Neural cell (in vitro differentiated cells): ENCODE data around the gene GNG12. TPM values are rescaled to one million over a fixed set of nuclear protein-coding genes. Genes with fewer than 3 reads are reported as not detected.

Experiments
- H2AFZ ChIP-seq: fragments of 200-600, 300-800 bp; sonication (generic), shearing (Covaris generic); 2 replicates; pipeline ENCODE4 v1.6.0; 2014; ENCODE audit warnings: low read depth, mild to moderate bottlenecking, antibody characterized with exemption, low read length, moderate library complexity
- H3F3A ChIP-seq: fragments of 200-600 bp; shearing (Covaris generic); 2 replicates; pipeline ENCODE4 v1.6.1; 2016; ENCODE audit warnings: mild to moderate bottlenecking, moderate library complexity, mixed read lengths, antibody characterized with exemption, low read length; ENCODE audit not compliant: insufficient read depth, poor library complexity, severe bottlenecking
- H3K27ac ChIP-seq: fragments of 200-600, 300-800 bp; sonication (generic), shearing (Covaris generic); 2 replicates; pipeline ENCODE4 v1.5.1; 2014; ENCODE audit warnings: mild to moderate bottlenecking, low read length, moderate library complexity
- H3K27me3 ChIP-seq: fragments of 300-800, 200-600 bp; sonication (generic), shearing (Covaris generic); 2 replicates; pipeline ENCODE4 v1.6.0; 2014; ENCODE audit warnings: mild to moderate bottlenecking, low read depth, low read length, moderate library complexity; ENCODE audit not compliant: insufficient read depth
- H3K36me3 ChIP-seq: fragments of 300-800, 200-600 bp; sonication (generic), shearing (Covaris generic); 2 replicates; pipeline ENCODE4 v1.5.1; 2014; ENCODE audit warnings: mild to moderate bottlenecking, antibody characterized with exemption, low read length, moderate library complexity; ENCODE audit not compliant: insufficient read depth
- H3K4me2 ChIP-seq: fragments of 300-800, 200-600 bp; sonication (generic), shearing (Covaris generic); 2 replicates; pipeline ENCODE4 v1.6.0; 2014; ENCODE audit warnings: mild to moderate bottlenecking, low read length
- H3K4me3 ChIP-seq: fragments of 300-800, 200-600 bp; sonication (generic), shearing (Covaris generic); 2 replicates; pipeline ENCODE4 v1.5.1; 2014; ENCODE audit warnings: mild to moderate bottlenecking, low read length, moderate library complexity
- H3K79me2 ChIP-seq: fragments of 200-600 bp; shearing (Covaris generic); replicated peaks from 2 replicates; pipeline ENCODE4 v1.6.0; 2014; ENCODE audit warnings: mild to moderate bottlenecking, low read length, moderate library complexity; ENCODE audit not compliant: insufficient read depth
- H3K9ac ChIP-seq: fragments of 300-800, 200-600 bp; sonication (generic), shearing (Covaris generic); 2 replicates; pipeline ENCODE4 v1.6.1; 2016; ENCODE audit warnings: mild to moderate bottlenecking, low read length, mixed read lengths
- H3K9me2 ChIP-seq: fragments of 200-600 bp; shearing (Covaris generic); 2 replicates; pipeline ENCODE4 v1.6.1; 2016; ENCODE audit warnings: mild to moderate bottlenecking, low read length, mixed read lengths; ENCODE audit not compliant: insufficient read depth
- H3K9me3 ChIP-seq: fragments of 200-600, 300-800 bp; sonication (generic), shearing (Covaris generic); 2 replicates; pipeline ENCODE4 v1.6.1; 2016; ENCODE audit warnings: mild to moderate bottlenecking, mixed run types, low read length, moderate library complexity, mixed read lengths
- H4K20me1 ChIP-seq: fragments of 200-600 bp; shearing (Covaris generic); 2 replicates; pipeline ENCODE4 v1.6.1; 2016; ENCODE audit warnings: mild to moderate bottlenecking, mixed run types; ENCODE audit not compliant: insufficient read depth
- EP300 ChIP-seq: fragments of 450-650 bp; conservative IDR thresholded peaks from 2 replicates; pipeline ENCODE4 v1.6.1; 2014; ENCODE audit warnings: antibody characterized with exemption, mild to moderate bottlenecking, moderate library complexity; ENCODE audit not compliant: poor library complexity, severe bottlenecking
- EZH2 ChIP-seq: fragments of 200-600, 300-800 bp; shearing (Covaris generic), sonication (generic); IDR thresholded peaks from 2 replicates; pipeline ENCODE4 v1.6.1; 2014; ENCODE audit warnings: antibody characterized with exemption, low read length, borderline replicate concordance, mild to moderate bottlenecking; ENCODE audit not compliant: insufficient read depth, poor library complexity, severe bottlenecking
- MXI1 ChIP-seq: fragments of 450-650 bp; conservative IDR thresholded peaks from 2 replicates; pipeline ENCODE4 v1.6.1; 2014; ENCODE audit warnings: antibody characterized with exemption, mild to moderate bottlenecking; ENCODE audit not compliant: poor library complexity, severe bottlenecking
- POLR2AphosphoS5 ChIP-seq: IDR thresholded peaks from 2 replicates; pipeline ENCODE4 v1.6.1; 2012
- RAD21 ChIP-seq: fragments of 450-650 bp; conservative IDR thresholded peaks from 2 replicates; pipeline ENCODE4 v1.6.1; 2014; ENCODE audit warnings: antibody characterized with exemption, mild to moderate bottlenecking, moderate library complexity
- SMC3 ChIP-seq: fragments of 450-650 bp; conservative IDR thresholded peaks from 2 replicates; pipeline ENCODE4 v1.6.1; 2014; ENCODE audit warnings: antibody characterized with exemption, mild to moderate bottlenecking, moderate library complexity; ENCODE audit not compliant: poor library complexity
- TAF1 ChIP-seq: IDR thresholded peaks from 2 replicates; pipeline ENCODE4 v1.6.1; 2012; ENCODE audit warnings: low read depth
- polyA plus RNA-seq: library from polyadenylated mRNA; depleted of rRNA; stranded (reverse); fragments of >200 nt; gene quantifications from 2 replicates; pipeline ENCODE4 v1.2.3, GENCODE V29; 2014
- TF ChIP-seq, protein P1 (sequence below): IDR thresholded peaks from 2 replicates; pipeline ENCODE4 v1.6.1; 2012; ENCODE audit warnings: borderline replicate concordance
- TF ChIP-seq, protein P2 (sequence below): fragments of 450-650 bp; IDR thresholded peaks from 2 replicates; pipeline ENCODE4 v1.5.1; 2014; ENCODE audit warnings: antibody characterized with exemption, mild to moderate bottlenecking, moderate library complexity; ENCODE audit not compliant: poor library complexity, severe bottlenecking

GNG12 gene
- polyA plus RNA-seq, 1 donor from 2014 or later, result 0.35 TPM

DNA sequence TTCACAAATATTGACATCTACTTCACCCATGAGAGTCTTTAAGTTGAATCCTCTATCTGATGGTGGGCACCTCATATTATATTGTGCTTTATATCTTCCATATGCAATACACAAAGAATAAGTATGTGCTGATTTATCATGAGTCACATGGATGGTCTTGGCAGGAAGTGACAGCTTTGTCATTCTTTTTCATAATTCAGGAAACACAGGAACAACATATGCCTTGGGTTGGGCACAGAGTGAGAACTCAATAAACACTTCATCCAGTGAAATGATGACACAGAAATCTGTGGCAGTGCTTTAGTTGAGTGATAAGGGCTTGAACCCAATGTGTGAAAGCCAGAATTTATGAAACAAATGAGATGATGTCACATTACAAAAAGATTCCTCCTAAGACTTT is 107.0 kb downstream of the GNG12 start:
- H3K9me3 ChIP-seq, result no peaks in the 10 kb centered on the region
- H2AFZ ChIP-seq, result no peak overlapping the region
- no peaks in the 10 kb centered on the region for H3K27me3 ChIP-seq
- no peak overlapping the region for H3K9ac ChIP-seq
- H3K36me3 ChIP-seq, result no peaks in the 10 kb centered on the region
- no peaks in the 10 kb centered on the region for H4K20me1 ChIP-seq
- no peaks in the 10 kb centered on the region for H3K9me2 ChIP-seq
- no peaks in the 10 kb centered on the region for H3F3A ChIP-seq
- H3K79me2 ChIP-seq, result no peaks in the 10 kb centered on the region
- no peak overlapping the region for H3K4me3 ChIP-seq
- H3K4me2 ChIP-seq, result no peak overlapping the region
- no peak overlapping the region for H3K27ac ChIP-seq
- TF ChIP-seq RAD21 (no peak), TAF1 (no peak), POLR2AphosphoS5 (no peak), EP300 (no peak)
- TF ChIP-seq, protein P1, sequence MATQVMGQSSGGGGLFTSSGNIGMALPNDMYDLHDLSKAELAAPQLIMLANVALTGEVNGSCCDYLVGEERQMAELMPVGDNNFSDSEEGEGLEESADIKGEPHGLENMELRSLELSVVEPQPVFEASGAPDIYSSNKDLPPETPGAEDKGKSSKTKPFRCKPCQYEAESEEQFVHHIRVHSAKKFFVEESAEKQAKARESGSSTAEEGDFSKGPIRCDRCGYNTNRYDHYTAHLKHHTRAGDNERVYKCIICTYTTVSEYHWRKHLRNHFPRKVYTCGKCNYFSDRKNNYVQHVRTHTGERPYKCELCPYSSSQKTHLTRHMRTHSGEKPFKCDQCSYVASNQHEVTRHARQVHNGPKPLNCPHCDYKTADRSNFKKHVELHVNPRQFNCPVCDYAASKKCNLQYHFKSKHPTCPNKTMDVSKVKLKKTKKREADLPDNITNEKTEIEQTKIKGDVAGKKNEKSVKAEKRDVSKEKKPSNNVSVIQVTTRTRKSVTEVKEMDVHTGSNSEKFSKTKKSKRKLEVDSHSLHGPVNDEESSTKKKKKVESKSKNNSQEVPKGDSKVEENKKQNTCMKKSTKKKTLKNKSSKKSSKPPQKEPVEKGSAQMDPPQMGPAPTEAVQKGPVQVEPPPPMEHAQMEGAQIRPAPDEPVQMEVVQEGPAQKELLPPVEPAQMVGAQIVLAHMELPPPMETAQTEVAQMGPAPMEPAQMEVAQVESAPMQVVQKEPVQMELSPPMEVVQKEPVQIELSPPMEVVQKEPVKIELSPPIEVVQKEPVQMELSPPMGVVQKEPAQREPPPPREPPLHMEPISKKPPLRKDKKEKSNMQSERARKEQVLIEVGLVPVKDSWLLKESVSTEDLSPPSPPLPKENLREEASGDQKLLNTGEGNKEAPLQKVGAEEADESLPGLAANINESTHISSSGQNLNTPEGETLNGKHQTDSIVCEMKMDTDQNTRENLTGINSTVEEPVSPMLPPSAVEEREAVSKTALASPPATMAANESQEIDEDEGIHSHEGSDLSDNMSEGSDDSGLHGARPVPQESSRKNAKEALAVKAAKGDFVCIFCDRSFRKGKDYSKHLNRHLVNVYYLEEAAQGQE, result no peak

DNA sequence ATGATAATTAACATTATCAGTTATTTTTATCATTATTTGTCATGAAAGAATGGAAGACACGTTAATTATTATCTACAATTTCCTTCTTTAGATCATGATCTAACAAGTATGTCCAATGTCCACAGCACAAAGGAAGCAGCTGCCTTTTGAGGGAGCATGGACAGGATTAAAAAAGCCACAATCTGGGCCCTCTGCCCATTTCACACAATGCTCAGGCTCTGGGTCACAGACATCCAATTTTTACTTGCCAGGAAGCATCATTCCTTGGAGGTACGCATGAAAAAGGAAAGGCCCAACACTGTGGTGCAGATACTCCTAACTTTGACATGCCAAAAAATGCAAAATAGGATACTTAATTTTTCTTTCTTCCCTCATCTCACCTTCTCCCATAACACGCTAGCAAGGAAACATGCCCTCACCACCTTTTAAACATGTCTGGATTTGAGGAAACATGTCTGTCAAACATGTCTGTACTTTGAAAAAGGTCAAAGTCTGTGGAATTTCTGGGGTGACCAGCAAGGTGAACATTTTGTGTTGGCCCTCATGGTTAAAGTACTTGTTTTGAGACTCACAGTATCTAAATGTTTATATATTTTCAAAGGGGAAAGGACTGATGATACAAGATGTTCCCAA is 108.2 kb downstream of the GNG12 start:
- Histone ChIP-seq H3F3A (no peaks in the 10 kb centered on the region), H3K79me2 (no peaks in the 10 kb centered on the region), H2AFZ (no peak overlapping the region), H3K9ac (no peak overlapping the region), H3K27ac (no peak overlapping the region), H3K4me2 (no peak overlapping the region), H3K9me3 (no peaks in the 10 kb centered on the region), H3K4me3 (no peak overlapping the region), H4K20me1 (no peaks in the 10 kb centered on the region), H3K9me2 (no peaks in the 10 kb centered on the region), H3K27me3 (no peaks in the 10 kb centered on the region), H3K36me3 (no peaks in the 10 kb centered on the region)
- TF ChIP-seq MXI1, result no peak
- TF ChIP-seq TAF1, result no peak
- no peak for TF ChIP-seq EZH2
- TF ChIP-seq RAD21, result no peak
- TF ChIP-seq SMC3, result no peak
- TF ChIP-seq, protein P2, sequence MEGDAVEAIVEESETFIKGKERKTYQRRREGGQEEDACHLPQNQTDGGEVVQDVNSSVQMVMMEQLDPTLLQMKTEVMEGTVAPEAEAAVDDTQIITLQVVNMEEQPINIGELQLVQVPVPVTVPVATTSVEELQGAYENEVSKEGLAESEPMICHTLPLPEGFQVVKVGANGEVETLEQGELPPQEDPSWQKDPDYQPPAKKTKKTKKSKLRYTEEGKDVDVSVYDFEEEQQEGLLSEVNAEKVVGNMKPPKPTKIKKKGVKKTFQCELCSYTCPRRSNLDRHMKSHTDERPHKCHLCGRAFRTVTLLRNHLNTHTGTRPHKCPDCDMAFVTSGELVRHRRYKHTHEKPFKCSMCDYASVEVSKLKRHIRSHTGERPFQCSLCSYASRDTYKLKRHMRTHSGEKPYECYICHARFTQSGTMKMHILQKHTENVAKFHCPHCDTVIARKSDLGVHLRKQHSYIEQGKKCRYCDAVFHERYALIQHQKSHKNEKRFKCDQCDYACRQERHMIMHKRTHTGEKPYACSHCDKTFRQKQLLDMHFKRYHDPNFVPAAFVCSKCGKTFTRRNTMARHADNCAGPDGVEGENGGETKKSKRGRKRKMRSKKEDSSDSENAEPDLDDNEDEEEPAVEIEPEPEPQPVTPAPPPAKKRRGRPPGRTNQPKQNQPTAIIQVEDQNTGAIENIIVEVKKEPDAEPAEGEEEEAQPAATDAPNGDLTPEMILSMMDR, result no peak
- TF ChIP-seq POLR2AphosphoS5, result no peak
- TF ChIP-seq EP300, result no peak
- TF ChIP-seq, protein P1, result no peak
